ENCODE measurements around the gene COPS3.

GRCh38 chr17:17246879-17247278 is 34.2 kb downstream of the COPS3 start:
- no peak for TF ChIP-seq POLR2AphosphoS5 (IDR thresholded peaks at IDR 0.05; ENCODE audit: low read depth, low read length)
- no peak for TF ChIP-seq POLR2A (IDR thresholded peaks at IDR 0.05; ENCODE audit: low read depth, low read length)
- TF ChIP-seq TAF1 (IDR thresholded peaks at IDR 0.05; ENCODE audit: borderline replicate concordance, low read depth, low read length), result no peak
